Measurements from ENCODE around the gene FRMD4A. TPM values are rescaled to one million over a fixed set of nuclear protein-coding genes. Genes with fewer than 3 reads are reported as not detected.

FRMD4A gene
- total RNA-seq, 1 experiment from 2014 or later: 19.6 TPM

DNA sequence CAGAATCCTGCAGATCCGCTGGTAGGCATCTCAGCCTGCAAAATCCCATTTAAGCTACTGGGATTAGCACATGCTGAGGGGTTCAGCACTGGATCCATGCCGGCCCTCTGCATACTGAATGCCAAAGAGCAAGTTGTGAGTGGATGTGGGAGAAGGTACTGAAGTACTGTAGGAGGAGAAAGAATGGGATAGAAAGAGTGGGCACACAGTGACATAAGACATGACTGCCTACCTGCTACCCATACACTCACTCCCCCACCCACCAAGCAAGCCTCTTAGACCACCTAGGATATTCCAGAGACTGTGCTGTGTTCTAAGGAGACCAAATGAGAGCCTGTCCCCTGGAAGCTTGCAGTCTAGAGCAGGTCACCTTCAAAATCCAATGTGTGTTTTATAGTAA, 215.9 kb downstream of the FRMD4A start:
- Mint-ChIP-seq H3K9me3 (no peaks in the 10 kb centered on the region), H3K4me1 (peaks cover 7 to 10% of the 10 kb centered on the region in 2 experiments), H3K27me3 (ENCODE audit: low read depth) (no peaks in the 10 kb centered on the region), H3K4me3 (no peak overlapping the region), H3K36me3 (ENCODE audit: insufficient read depth in 1 of 3, low read depth in 3 of 3) (no peaks in the 10 kb centered on the region), H3K27ac (no peak overlapping the region; a peak in 1 of 7 replicates)
- H3K4me1 ChIP-seq (ENCODE audit: insufficient read depth, low read length): peaks cover 4% of the 10 kb centered on the region; the same call in 1 of the 2 replicates
- no peak overlapping the region for H3K56ac ChIP-seq (ENCODE audit: insufficient read length, low read depth, low read length)
- TF ChIP-seq, protein P1, sequence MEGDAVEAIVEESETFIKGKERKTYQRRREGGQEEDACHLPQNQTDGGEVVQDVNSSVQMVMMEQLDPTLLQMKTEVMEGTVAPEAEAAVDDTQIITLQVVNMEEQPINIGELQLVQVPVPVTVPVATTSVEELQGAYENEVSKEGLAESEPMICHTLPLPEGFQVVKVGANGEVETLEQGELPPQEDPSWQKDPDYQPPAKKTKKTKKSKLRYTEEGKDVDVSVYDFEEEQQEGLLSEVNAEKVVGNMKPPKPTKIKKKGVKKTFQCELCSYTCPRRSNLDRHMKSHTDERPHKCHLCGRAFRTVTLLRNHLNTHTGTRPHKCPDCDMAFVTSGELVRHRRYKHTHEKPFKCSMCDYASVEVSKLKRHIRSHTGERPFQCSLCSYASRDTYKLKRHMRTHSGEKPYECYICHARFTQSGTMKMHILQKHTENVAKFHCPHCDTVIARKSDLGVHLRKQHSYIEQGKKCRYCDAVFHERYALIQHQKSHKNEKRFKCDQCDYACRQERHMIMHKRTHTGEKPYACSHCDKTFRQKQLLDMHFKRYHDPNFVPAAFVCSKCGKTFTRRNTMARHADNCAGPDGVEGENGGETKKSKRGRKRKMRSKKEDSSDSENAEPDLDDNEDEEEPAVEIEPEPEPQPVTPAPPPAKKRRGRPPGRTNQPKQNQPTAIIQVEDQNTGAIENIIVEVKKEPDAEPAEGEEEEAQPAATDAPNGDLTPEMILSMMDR (conservative IDR thresholded peaks at IDR 0.05): no peak
- no peak overlapping the region for H3K14ac ChIP-seq (ENCODE audit: insufficient read depth, low read length)
- no peaks in the 10 kb centered on the region for H3K23me2 ChIP-seq (ENCODE audit: insufficient read length, low read depth, low read length, poor library complexity, severe bottlenecking)
- no peak overlapping the region for H4K8ac ChIP-seq (replicated peaks; ENCODE audit: insufficient read length, low read depth, low read length)
- H3K79me2 ChIP-seq (ENCODE audit: insufficient read depth, low read length): no peaks in the 10 kb centered on the region
- H4K5ac ChIP-seq (ENCODE audit: insufficient read length, low read depth, low read length): no peak overlapping the region
- H3K18ac ChIP-seq (ENCODE audit: insufficient read length, low read depth, low read length): no peak overlapping the region
- no peaks in the 10 kb centered on the region for H4K20me1 ChIP-seq (ENCODE audit: control insufficient read depth, insufficient read depth, insufficient read length)
- H2BK15ac ChIP-seq (ENCODE audit: low read depth, low read length): no peak overlapping the region
- H2BK5ac ChIP-seq (ENCODE audit: insufficient read length, low read length): no peak overlapping the region
- no peak overlapping the region for H3K23ac ChIP-seq (ENCODE audit: insufficient read length, low read depth, low read length)
- no peak overlapping the region for H3K4ac ChIP-seq (ENCODE audit: low read depth, low read length)
- no CpG with 5 or more reads among the region's 2 CpGs for WGBS (ENCODE audit: extremely low coverage, insufficient read length, low lambda C conversion rate)
- H3K4me2 ChIP-seq (ENCODE audit: insufficient read depth, insufficient read length, low read length): no peak overlapping the region
- no peaks in the 10 kb centered on the region for H3K27me3 ChIP-seq (ENCODE audit: insufficient read depth, low read length)
- H3K9me3 ChIP-seq (ENCODE audit: control insufficient read depth, low read depth, low read length): no peaks in the 10 kb centered on the region
- no peak for DNase-seq
- no peak overlapping the region for H3K27ac ChIP-seq (ENCODE audit: insufficient read length, low read depth, low read length)
- no peak overlapping the region for H2BK12ac ChIP-seq (ENCODE audit: insufficient read length, low read depth, low read length)
- no peaks in the 10 kb centered on the region for H3K79me1 ChIP-seq (ENCODE audit: insufficient read depth, low read depth, low read length, poor library complexity, severe bottlenecking)
- H3K9ac ChIP-seq (ENCODE audit: extremely low read depth, insufficient read length, low read length): no peak overlapping the region
- no peak overlapping the region for H4K91ac ChIP-seq (ENCODE audit: insufficient read length, low read depth, low read length)
- no peak overlapping the region for H2AFZ ChIP-seq (ENCODE audit: low read length)
- H2BK20ac ChIP-seq (ENCODE audit: low read depth, low read length, poor library complexity, severe bottlenecking): no peak overlapping the region
- no peak overlapping the region for H3T11ph ChIP-seq (ENCODE audit: low read length)
- H2BK120ac ChIP-seq (ENCODE audit: low read depth, low read length, poor library complexity, severe bottlenecking): no peak overlapping the region
- no peak overlapping the region for H2AK5ac ChIP-seq (ENCODE audit: insufficient read length, low read length)

All from H9 (cell line).